GM10248 (cell line): ENCODE results near the gene TCAP.
"Not testable (repeated sequence)": the region's sequence is repeated elsewhere in the genome, so short reads cannot be mapped to it uniquely, and the experiment has no call there.

ENCODE experiments used
- CTCF ChIA-PET: fragments of 300-600 bp; sonication (Branson Sonifier 250); formaldehyde crosslinking; extraction: SDS; loops from one replicate; lab custom pipeline; 2021; ENCODE audit warnings: antibody characterized with exemption; lab: Yijun Ruan, JAX
- POLR2A ChIA-PET: fragments of 350-650 bp; sonication (Branson Sonifier 250); formaldehyde crosslinking; extraction: SDS; loops from one replicate; lab custom pipeline; 2020; ENCODE audit warnings: antibody characterized with exemption; lab: Yijun Ruan, JAX
- DNase-seq: peaks from one replicate; pipeline ENCODE4 v3.0.0; 2012; ENCODE audit errors: extremely low spot score
- CTCF ChIP-seq: IDR thresholded peaks from 2 replicates; pipeline ENCODE4 v1.5.1; 2012; ENCODE audit warnings: mild to moderate bottlenecking, low read depth; ENCODE audit errors: extremely low read depth, missing control alignments, control extremely low read depth

The TCAP gene

DNA sequence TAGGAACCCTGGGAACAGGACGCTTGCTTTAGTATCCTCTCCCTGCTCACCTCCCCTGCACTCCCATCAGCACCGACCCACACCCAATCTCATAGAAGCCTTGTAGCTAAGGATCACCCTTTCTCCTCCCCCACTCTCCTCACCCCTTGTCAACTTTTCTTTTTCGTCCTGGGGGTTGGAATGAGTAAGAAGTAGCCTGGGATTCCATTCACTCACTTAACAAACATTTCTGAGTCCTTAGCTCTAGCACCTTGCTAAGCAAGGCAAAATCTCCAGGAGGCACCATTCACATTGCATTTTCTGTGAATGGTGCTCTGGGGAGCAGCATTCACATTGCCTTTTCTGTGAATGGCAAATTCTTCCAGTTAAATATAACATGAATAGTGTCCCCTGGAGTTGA is 23.8 kb downstream of the TCAP start:
- no peak for TF ChIP-seq CTCF
- no peak for DNase-seq
- CTCF ChIA-PET = interaction anchor here (1.3 to 3.0 kb wide), 5 partner anchors 8 to 67 kb away, joined by 5 to 15 read pairs (median 7); partner anchors contain the start of gene MIEN1
- POLR2A ChIA-PET = interaction anchor here (0.6 to 0.7 kb wide), 2 partner anchors 31 to 44 kb away, joined by 4 to 5 read pairs; no protein-coding TSS in a partner anchor

DNA sequence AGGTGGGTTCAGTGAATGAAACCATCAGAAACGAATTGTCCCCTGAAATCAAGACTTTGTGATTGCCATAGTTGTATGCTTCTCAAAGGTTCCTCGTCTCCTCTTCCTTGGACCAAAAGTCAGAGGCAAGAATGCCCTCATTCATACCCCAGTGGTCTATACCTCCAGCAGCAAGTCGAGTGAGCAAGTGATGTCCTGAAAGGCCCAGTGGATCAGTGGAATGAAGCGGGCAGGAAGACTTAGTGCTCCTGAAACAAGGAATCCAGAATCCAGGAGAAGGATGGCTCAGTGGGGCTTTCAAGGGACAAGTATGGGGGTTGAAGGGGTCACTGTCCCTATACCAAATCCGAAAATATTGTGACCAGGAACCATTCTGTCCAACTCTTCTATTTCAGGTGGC is 29.4 kb downstream of the TCAP start:
- no peak for TF ChIP-seq CTCF
- DNase-seq = no peak
- ChIA-PET POLR2A (no interaction called here), CTCF (interaction anchor here (1.4 to 2.7 kb wide), 4 partner anchors 8 to 41 kb away, joined by 3 to 12 read pairs (median 6); no protein-coding TSS in a partner anchor)

- CTCF ChIA-PET = interaction anchor here (0.7 to 2.7 kb wide), 5 partner anchors 9 to 41 kb away, joined by 3 to 12 read pairs (median 4); no protein-coding TSS in a partner anchor
- no peak for TF ChIP-seq CTCF
- POLR2A ChIA-PET = interaction anchor here (0.6 kb wide), 1 partner anchor 28 kb away, joined by 4 read pairs; no protein-coding TSS in a partner anchor
- DNase-seq = no peak
These were observed 29.9 kb downstream of the TCAP start for GRCh38 chr17:39695089-39695474.

DNA sequence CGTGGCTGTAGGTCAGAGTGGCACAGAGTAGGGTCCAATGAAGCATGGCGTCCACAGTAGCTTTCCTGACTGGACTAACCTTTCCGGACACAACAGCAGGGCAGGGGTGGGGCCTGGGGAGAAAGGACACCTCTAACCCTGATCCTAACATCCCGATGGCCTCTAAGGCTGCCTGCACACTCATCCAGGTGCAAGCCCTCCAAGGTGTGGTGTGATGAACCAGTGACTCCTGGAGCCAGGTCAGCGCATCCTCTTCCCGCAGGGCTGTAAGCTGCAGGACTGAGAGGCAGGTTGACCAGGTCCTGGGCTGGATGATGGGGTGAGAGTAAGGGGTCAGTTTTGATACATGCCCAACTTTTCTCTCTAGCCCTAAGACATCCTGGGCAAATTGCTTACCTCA is 31.6 kb downstream of the TCAP start:
- ChIA-PET CTCF (interaction anchor here (1.6 to 2.2 kb wide), 6 partner anchors 9 to 75 kb away, joined by 3 to 12 read pairs (median 6); partner anchors contain the start of genes MIEN1 and PGAP3), POLR2A (no interaction called here)
- DNase-seq = no peak
- no peak for TF ChIP-seq CTCF

GRCh38 chr17:39697961-39698360 is 32.8 kb downstream of the TCAP start:
- no peak for TF ChIP-seq CTCF
- POLR2A ChIA-PET = no interaction called here
- no peak for DNase-seq
- CTCF ChIA-PET = interaction anchor here (0.7 to 2.2 kb wide), 6 partner anchors 10 to 401 kb away, joined by 3 to 6 read pairs (median 4); partner anchors contain the start of gene PGAP3

GRCh38 chr17:39699157-39699817 is 34.1 kb downstream of the TCAP start:
- POLR2A ChIA-PET, DNase-seq: not testable (repeated sequence)
- CTCF ChIA-PET = interaction anchor here (1.7 kb wide), 1 partner anchor 31 kb away, joined by 5 read pairs; the partner anchor contains the start of gene MIEN1

DNA sequence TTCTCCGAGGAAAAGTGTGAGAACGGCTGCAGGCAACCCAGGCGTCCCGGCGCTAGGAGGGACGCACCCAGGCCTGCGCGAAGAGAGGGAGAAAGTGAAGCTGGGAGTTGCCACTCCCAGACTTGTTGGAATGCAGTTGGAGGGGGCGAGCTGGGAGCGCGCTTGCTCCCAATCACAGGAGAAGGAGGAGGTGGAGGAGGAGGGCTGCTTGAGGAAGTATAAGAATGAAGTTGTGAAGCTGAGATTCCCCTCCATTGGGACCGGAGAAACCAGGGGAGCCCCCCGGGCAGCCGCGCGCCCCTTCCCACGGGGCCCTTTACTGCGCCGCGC is 34.6 kb downstream of the TCAP start, which contains the start of gene ERBB2:
Gene ERBB2 (plus strand): TSS at position 247 of the 330 bp plus-strand sequence. CDS start 175 bp downstream, outside the sequence.
- no peak for TF ChIP-seq CTCF
- ChIA-PET CTCF (interaction anchor here (1.7 kb wide), 1 partner anchor 30 kb away, joined by 5 read pairs; the partner anchor contains the start of gene MIEN1), POLR2A (no interaction called here)
- DNase-seq = no peak
